Peyer's patch (tissue), 4 donors: Measurements from ENCODE around the gene CHST1. TPM values are rescaled to one million over a fixed set of nuclear protein-coding genes. Genes with fewer than 3 reads are reported as not detected.

ENCODE experiments used
- DNase-seq, 3 donors: peaks; one replicate each; pipeline ENCODE4 v3.0.0-alpha.2; 2017 to 2019
- H3K27ac ChIP-seq, 4 donors: fragments of 200-600 bp; sonication (generic); one replicate each; pipeline ENCODE4 v1.5.1; 2016 to 2019
- H3K27me3 ChIP-seq, 2 donors: fragments of 200-600 bp; sonication (generic); one replicate each; pipeline ENCODE4 v1.5.1; 2019
- H3K36me3 ChIP-seq, 3 donors: fragments of 200-600 bp; sonication (generic); one replicate each; pipeline ENCODE4 v1.5.1; 2016 to 2019
- H3K4me1 ChIP-seq, 4 donors: fragments of 200-600 bp; sonication (generic); one replicate each; pipeline ENCODE4 v1.5.1; 2016 to 2019
- H3K4me3 ChIP-seq, 4 donors: fragments of 200-600 bp; sonication (generic); 1 replicate in 3 of 4; 2 replicates in 1 of 4; pipeline ENCODE4 v1.5.1; 2016 to 2019; ENCODE audit warnings: mild to moderate bottlenecking in 1 of 4
- H3K9me3 ChIP-seq, 4 donors: fragments of 200-600 bp; sonication (generic); one replicate each; pipeline ENCODE4 v1.5.1; 2016 to 2019; ENCODE audit warnings: mild to moderate bottlenecking in 1 of 4
- CTCF ChIP-seq, 6 experiments: fragments of 450-650 bp in 4 of 6; fragments of 200-600 bp in 2 of 6; sonication (generic) in 1 of 6; IDR thresholded peaks; one replicate each; pipeline ENCODE4 v1.5.1; 2017 to 2019; ENCODE audit warnings: antibody characterized with exemption in 6 of 6, mild to moderate bottlenecking in 3 of 6, moderate library complexity in 1 of 6
- POLR2A ChIP-seq, 2 donors: fragments of 450-650 bp; IDR thresholded peaks; one replicate each; pipeline ENCODE4 v1.5.1; 2017; ENCODE audit warnings: antibody characterized with exemption in 2 of 2, mild to moderate bottlenecking in 2 of 2, moderate library complexity in 2 of 2
- total RNA-seq, 4 donors: library from RNA; depleted of rRNA; stranded (reverse); fragments of >200 nt; gene quantifications; one replicate each; pipeline ENCODE4 v1.1.0, GENCODE V29; 2016

CHST1 gene
- total RNA-seq, 4 donors from 2014 or later, result 0.53 to 11.6 (median 1.4) TPM

DNA sequence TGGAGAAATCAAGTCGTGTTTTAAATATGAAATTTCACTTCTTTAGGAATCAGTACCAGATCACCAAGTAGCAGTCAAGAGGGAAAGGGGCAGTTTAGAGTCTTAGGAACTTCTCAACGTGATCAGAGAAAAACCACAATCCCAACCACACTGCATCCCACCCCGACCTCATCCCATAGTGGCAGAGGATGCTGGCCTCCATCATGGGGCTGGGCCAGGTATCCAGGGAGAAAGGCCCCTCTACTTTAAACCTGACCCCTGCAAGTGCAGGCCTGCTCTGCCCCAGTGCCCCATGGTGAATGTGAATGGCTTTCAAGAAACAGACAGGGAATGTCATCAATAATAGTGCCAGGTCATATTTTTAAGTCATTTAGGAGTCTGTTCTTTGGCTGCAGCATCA lies 12.1 kb downstream of the CHST1 start:
- no peak for DNase-seq
- Histone ChIP-seq H3K27me3 (no peaks in the 10 kb centered on the region), H3K4me1 (peaks cover 0 to 1% (median 0%) of the 10 kb centered on the region in 4 donors), H3K36me3 (no peaks in the 10 kb centered on the region), H3K4me3 (no peak overlapping the region), H3K9me3 (no peaks in the 10 kb centered on the region), H3K27ac (no peak overlapping the region)
- no peak for TF ChIP-seq CTCF (IDR thresholded peaks at IDR 0.05)
- no peak for TF ChIP-seq POLR2A (IDR thresholded peaks at IDR 0.05)

DNA sequence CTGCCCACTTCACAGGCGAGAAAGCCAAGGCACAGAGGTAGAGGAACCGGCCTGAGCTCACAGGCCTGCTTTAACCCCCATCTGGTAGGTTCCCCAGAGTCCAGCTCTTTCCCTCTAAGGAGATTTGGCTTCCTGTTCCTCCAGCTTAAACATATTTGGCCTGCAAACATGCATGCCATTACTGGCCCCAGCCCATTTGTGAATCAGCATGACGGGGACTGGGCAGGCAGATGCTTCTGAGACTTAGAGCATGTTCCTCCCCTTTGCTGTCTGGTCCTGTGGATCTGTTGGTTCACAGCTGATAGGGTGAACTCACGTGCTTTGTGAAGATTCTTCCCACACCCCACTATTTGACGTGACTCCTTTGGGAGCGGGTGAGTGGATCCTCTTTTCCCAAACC lies 12.6 kb downstream of the CHST1 start:
- DNase-seq, result no peak
- H3K27ac ChIP-seq, result no peak overlapping the region
- no peak overlapping the region for H3K4me3 ChIP-seq
- no peaks in the 10 kb centered on the region for H3K9me3 ChIP-seq
- TF ChIP-seq CTCF (IDR thresholded peaks at IDR 0.05) (no peak), POLR2A (IDR thresholded peaks at IDR 0.05) (no peak)
- no peaks in the 10 kb centered on the region for H3K36me3 ChIP-seq
- H3K27me3 ChIP-seq, result no peaks in the 10 kb centered on the region
- no peaks in the 10 kb centered on the region for H3K4me1 ChIP-seq

DNA sequence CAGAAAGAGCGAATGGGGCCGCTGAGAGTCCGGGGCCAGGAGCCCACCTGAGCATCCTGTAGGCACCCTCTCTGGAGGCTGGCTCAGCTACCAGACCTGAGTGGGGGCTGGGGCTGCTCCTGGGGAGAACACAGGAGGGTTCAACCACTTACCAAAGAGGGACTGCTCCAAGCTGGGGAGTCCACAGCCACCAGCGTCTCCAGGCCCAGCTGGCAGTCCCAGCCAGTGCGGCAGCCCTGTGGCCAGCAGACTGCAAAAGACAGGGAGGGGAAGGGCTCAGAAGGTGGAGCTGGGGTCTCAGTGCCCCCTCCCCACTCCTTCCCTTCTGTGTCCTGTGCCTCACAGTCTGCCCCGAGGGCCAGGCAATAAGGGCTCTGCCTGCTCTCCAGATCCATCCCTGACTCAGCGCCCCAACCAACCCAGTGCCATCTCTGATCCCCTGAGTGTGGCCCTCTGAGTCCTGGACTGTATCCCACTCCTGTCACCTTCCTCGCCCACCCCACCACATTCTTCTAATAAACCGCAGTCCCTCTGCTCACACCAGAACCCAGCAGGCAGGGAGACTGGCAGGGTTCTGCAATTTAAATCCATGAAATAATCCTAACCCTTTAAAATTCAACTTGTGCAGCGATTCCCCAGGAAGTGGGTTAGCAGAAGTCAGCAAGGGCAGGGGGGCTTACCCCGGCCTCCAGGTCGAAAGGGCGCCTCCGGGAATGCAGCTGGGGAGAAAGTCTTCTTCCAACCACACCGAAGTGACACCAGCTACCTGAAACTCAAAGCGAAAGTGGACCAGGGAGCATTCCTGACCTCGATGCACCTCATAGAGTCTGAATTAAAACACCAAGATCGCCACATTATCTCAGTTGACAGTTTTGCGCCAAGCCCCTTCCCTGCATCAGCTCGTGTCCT lies 13.3 kb downstream of the CHST1 start:
- no peaks in the 10 kb centered on the region for H3K36me3 ChIP-seq
- no peak overlapping the region for H3K27ac ChIP-seq
- no peak overlapping the region for H3K4me3 ChIP-seq
- H3K27me3 ChIP-seq, result no peaks in the 10 kb centered on the region
- no peak for DNase-seq
- TF ChIP-seq CTCF (IDR thresholded peaks at IDR 0.05), result no peak
- TF ChIP-seq POLR2A (IDR thresholded peaks at IDR 0.05), result no peak
- no peaks in the 10 kb centered on the region for H3K4me1 ChIP-seq
- H3K9me3 ChIP-seq, result no peaks in the 10 kb centered on the region

DNA sequence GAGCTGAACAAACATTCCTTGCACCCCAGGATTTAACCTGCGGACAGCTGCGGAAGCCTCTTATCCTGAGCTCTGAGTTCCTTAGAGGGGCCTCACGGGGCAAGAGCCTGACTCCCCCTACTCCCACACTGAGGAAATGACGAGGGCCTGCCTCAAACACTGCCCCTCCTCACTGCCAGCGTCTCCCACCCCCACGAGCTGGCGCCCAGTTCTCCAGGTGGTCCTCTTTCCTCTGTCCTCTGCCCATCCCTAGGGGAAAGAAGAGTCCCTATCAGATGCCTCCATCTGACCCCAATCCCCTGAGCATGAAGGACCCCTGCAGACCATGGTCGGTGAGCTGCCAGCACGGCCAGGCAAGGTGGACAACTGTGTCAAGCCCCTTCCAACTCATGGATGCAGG lies 14.3 kb downstream of the CHST1 start:
- no peaks in the 10 kb centered on the region for H3K4me1 ChIP-seq
- H3K36me3 ChIP-seq, result no peaks in the 10 kb centered on the region
- TF ChIP-seq POLR2A (IDR thresholded peaks at IDR 0.05) (no peak), CTCF (IDR thresholded peaks at IDR 0.05) (no peak)
- H3K9me3 ChIP-seq, result no peaks in the 10 kb centered on the region
- no peak overlapping the region for H3K4me3 ChIP-seq
- DNase-seq, result no peak
- no peak overlapping the region for H3K27ac ChIP-seq
- H3K27me3 ChIP-seq, result no peaks in the 10 kb centered on the region

DNA sequence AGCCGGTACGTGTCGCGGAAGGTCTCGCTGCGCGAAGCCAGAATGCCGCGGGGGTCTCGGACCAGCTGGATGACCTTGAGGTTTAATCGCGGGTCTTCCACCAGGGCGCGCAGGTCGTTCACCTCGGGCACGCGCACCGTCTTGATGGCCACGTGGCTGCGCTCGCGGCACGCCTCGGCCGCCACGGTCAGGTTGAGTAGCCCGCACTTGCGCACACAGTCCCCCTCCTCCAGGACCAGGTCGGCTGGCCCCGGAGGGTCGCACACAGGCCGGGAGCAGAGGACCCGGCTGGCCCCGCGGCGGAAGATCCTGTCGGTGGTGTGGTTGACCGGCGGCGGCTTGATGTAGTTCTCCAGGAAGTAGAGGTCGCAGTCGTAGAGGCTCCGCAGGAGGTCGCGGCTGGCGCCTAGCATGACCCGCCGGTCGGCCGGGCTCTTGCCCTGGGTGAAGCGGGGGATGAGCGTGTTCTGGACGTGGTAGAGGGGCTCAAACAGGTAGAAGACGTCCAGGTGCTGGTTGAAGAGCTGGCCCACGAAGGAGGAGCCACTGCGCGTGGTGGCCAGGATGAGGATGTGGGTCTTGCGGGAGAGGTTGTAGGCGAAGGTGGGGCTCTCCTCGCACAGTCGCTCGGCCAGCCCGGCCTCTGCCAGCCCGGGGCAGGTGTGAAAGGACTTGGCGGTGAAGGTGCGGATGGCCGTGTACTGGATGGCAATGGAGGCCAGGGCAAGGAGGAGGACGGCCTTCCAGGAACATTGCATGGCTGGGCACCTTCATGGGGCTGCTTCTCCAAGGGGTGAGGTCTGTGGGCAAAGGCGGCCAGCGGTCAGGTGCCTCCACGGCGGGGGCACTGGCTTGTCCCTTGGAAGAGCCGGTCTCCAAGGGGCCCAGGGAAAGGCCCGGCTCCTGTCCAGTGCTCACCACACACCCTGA lies 15.0 kb downstream of the CHST1 start:
- H3K9me3 ChIP-seq, result no peaks in the 10 kb centered on the region
- no peaks in the 10 kb centered on the region for H3K4me1 ChIP-seq
- no peaks in the 10 kb centered on the region for H3K27me3 ChIP-seq
- H3K4me3 ChIP-seq, result no peak overlapping the region
- TF ChIP-seq POLR2A (IDR thresholded peaks at IDR 0.05), result no peak
- no peak for TF ChIP-seq CTCF (IDR thresholded peaks at IDR 0.05)
- DNase-seq, result no peak
- H3K27ac ChIP-seq, result no peak overlapping the region
- no peaks in the 10 kb centered on the region for H3K36me3 ChIP-seq
